Measurements from ENCODE around the gene GFRA1. TPM values are rescaled to one million over a fixed set of nuclear protein-coding genes. Genes with fewer than 3 reads are reported as not detected.

GFRA1 gene
- total and polyA plus RNA-seq, 2 of the 8 experiments (the other 6 are each of a cell fraction or from before 2014, with no cell fraction given), result 1.1 to 2.0 TPM

GRCh38 chr10:116055917-116056252 lies 217.1 kb downstream of the GFRA1 start:
- WGBS, 2 experiments (ENCODE audit: extremely low coverage in 1 of 2, insufficient coverage in 1 of 2, insufficient read length in 1 of 2, insufficient replicate concordance in 2 of 2, low coverage in 1 of 2, low lambda C conversion rate in 2 of 2, missing lambda C conversion rate in 1 of 2), result 84% methylated on average over 3 of the region's 3 CpGs; no CpG with 5 or more reads in 1 of the 2 experiments
- Histone ChIP-seq H4K20me1 (replicated peaks in 1 of 2; ENCODE audit: control insufficient read depth in 1 of 2, insufficient read depth in 2 of 2, low read length in 2 of 2) (no peaks in the 10 kb centered on the region), H2AK5ac (ENCODE audit: low read depth, low read length) (no peak overlapping the region), H3K14ac (ENCODE audit: insufficient read length) (no peak overlapping the region), H2BK120ac (replicated peaks; ENCODE audit: low read depth, low read length) (no peak overlapping the region), H3K56ac (replicated peaks; ENCODE audit: insufficient read length, low read depth, low read length) (no peak overlapping the region), H3K4me3 (ENCODE audit: extremely low read depth in 1 of 4, insufficient read depth in 2 of 4, low read depth in 3 of 4, low read length in 4 of 4) (no peak overlapping the region), H3K4ac (replicated peaks; ENCODE audit: insufficient read length, low read depth, low read length) (no peak overlapping the region), H2BK20ac (ENCODE audit: low read length) (no peak overlapping the region), H4K91ac (replicated peaks; ENCODE audit: insufficient read length, low read length) (no peak overlapping the region), H3K79me1 (ENCODE audit: low read depth, low read length) (no peaks in the 10 kb centered on the region), H3K79me2 (ENCODE audit: control insufficient read depth in 1 of 2, insufficient read depth in 2 of 2, low read length in 2 of 2) (no peaks in the 10 kb centered on the region), H3K9ac (replicated peaks in 1 of 4; ENCODE audit: extremely low read depth in 1 of 4, low read depth in 3 of 4, low read length in 3 of 4) (no peak overlapping the region), H3K27ac (ENCODE audit: low read depth, low read length) (no peak overlapping the region), H3K9me3 (ENCODE audit: insufficient read depth in 2 of 2, low read depth in 1 of 2, low read length in 1 of 2) (no peaks in the 10 kb centered on the region), H3K18ac (ENCODE audit: extremely low read depth, low read length) (no peak overlapping the region), H2BK12ac (ENCODE audit: low read depth, low read length) (no peak overlapping the region), H3K36me3 (ENCODE audit: control insufficient read depth in 2 of 4, insufficient read depth in 4 of 4, low read length in 3 of 4) (no peaks in the 10 kb centered on the region), H2AFZ (ENCODE audit: low read length) (peak overlapping the region; percentile 20; the same call in 1 of the 2 replicates), H3K23ac (ENCODE audit: insufficient read length) (no peak overlapping the region), H3K27me3 (replicated peaks in 1 of 4; ENCODE audit: control insufficient read depth in 3 of 4, extremely low read depth in 1 of 4, insufficient read depth in 3 of 4, low read length in 3 of 4) (no peaks in the 10 kb centered on the region), H3K23me2 (ENCODE audit: low read depth, low read length) (no peaks in the 10 kb centered on the region), H3K4me1 (replicated peaks in 1 of 4; ENCODE audit: control insufficient read depth in 3 of 4, insufficient read depth in 4 of 4, low read length in 3 of 4) (peaks cover 0 to 9% (median 1%) of the 10 kb centered on the region in 4 experiments; a peak in 3 of 7 replicates), H4K5ac (ENCODE audit: insufficient read length, low read depth, low read length) (no peak overlapping the region), H3K4me2 (ENCODE audit: insufficient read depth in 1 of 2, low read depth in 2 of 2, low read length in 2 of 2) (no peak overlapping the region), H2BK15ac (ENCODE audit: low read length) (no peak overlapping the region), H4K8ac (ENCODE audit: extremely low read depth, insufficient read depth, low read length) (no peak overlapping the region), H2BK5ac (ENCODE audit: low read depth, low read length) (no peak overlapping the region)
- TF ChIP-seq JUN (IDR thresholded peaks at IDR 0.05; ENCODE audit: low read depth, low read length) (no peak), TAF1 (IDR thresholded peaks at IDR 0.05; ENCODE audit: low read depth, low read length) (no peak), KDM1A (IDR thresholded peaks at IDR 0.05; ENCODE audit: borderline replicate concordance, low read length) (no peak), KDM4A (IDR thresholded peaks at IDR 0.05; ENCODE audit: low read depth, low read length, severe bottlenecking) (no peak), BCL11A (IDR thresholded peaks at IDR 0.05; ENCODE audit: low read depth in 2 of 2, low read length in 2 of 2) (no peak), POU5F1 (IDR thresholded peaks at IDR 0.05; ENCODE audit: low read depth, low read length) (no peak), JUND (IDR thresholded peaks at IDR 0.05; ENCODE audit: low read length) (no peak), RBBP5 (IDR thresholded peaks at IDR 0.05; ENCODE audit: borderline replicate concordance, low read depth, low read length) (no peak), TBP (IDR thresholded peaks at IDR 0.05; ENCODE audit: low read depth, low read length) (no peak)
- ChIA-PET POLR2A (ENCODE audit: partially characterized antibody) (interaction anchor here (0.8 kb wide), 1 partner anchor 32 kb away, joined by 3 read pairs; no protein-coding TSS in a partner anchor), CTCF (ENCODE audit: partially characterized antibody) (interaction anchor here (1.4 kb wide), 1 partner anchor 13 kb away, joined by 4 read pairs; no protein-coding TSS in a partner anchor)
- DNase-seq (ENCODE audit: low read depth in 1 of 2, low spot score in 2 of 2) (no peak), FAIRE-seq (no peak)
